KMS-11 (cell line): ENCODE data around the gene FAF1.
A peak's percentile ranks its signal among the peaks of the same experiment; 100 is the strongest.

Source experiments
- H2AFZ ChIP-seq: fragments of 200-600 bp; sonication (generic); 2 replicates; pipeline ENCODE4 v1.6.1; 2016; ENCODE audit warnings: antibody characterized with exemption, mixed run types, low read depth
- H3K27ac ChIP-seq: fragments of 200-600 bp; sonication (generic); 2 replicates; pipeline ENCODE4 v1.6.1; 2016; ENCODE audit warnings: mild to moderate bottlenecking, mixed run types
- H3K27me3 ChIP-seq: fragments of 200-600 bp; sonication (generic); 2 replicates; pipeline ENCODE4 v1.6.1; 2017; ENCODE audit warnings: mild to moderate bottlenecking, low read depth, mixed run types, moderate library complexity; ENCODE audit not compliant: insufficient read depth
- H3K36me3 ChIP-seq: fragments of 200-600 bp; sonication (generic); 2 replicates; pipeline ENCODE4 v1.6.1; 2017; ENCODE audit warnings: mild to moderate bottlenecking, mixed run types; ENCODE audit not compliant: insufficient read depth
- H3K4me1 ChIP-seq: fragments of 200-600 bp; sonication (generic); 2 replicates; pipeline ENCODE4 v1.6.1; 2016; ENCODE audit warnings: mild to moderate bottlenecking, low read depth, mixed run types; ENCODE audit not compliant: poor library complexity, severe bottlenecking
- H3K4me2 ChIP-seq: fragments of 200-600 bp; sonication (generic); 2 replicates; pipeline ENCODE4 v1.7.0; 2016; ENCODE audit warnings: mild to moderate bottlenecking, mixed run types
- H3K4me3 ChIP-seq: fragments of 200-600 bp; sonication (generic); IDR thresholded peaks from 2 replicates; pipeline ENCODE4 v1.6.1; 2017; ENCODE audit warnings: low read depth, low read length, mixed read lengths; ENCODE audit not compliant: insufficient read depth
- H3K79me2 ChIP-seq: fragments of 200-600 bp; sonication (generic); 2 replicates; pipeline ENCODE4 v1.6.1; 2016; ENCODE audit warnings: low read depth, mixed run types; ENCODE audit not compliant: insufficient read depth
- H3K9ac ChIP-seq: fragments of 200-600 bp; sonication (generic); 2 replicates; pipeline ENCODE4 v1.6.1; 2016; ENCODE audit warnings: mild to moderate bottlenecking, mixed run types
- H4K20me1 ChIP-seq: fragments of 200-600 bp; sonication (generic); 2 replicates; pipeline ENCODE4 v1.6.1; 2016; ENCODE audit warnings: mild to moderate bottlenecking, mixed run types; ENCODE audit not compliant: insufficient read depth
- CTCF ChIP-seq: fragments of 200-600 bp; sonication (generic); conservative IDR thresholded peaks from 2 replicates; pipeline ENCODE4 v1.6.1; 2017; ENCODE audit warnings: low read depth, mild to moderate bottlenecking, antibody characterized with exemption, low read length, moderate library complexity, mixed read lengths

Gene FAF1

GRCh38 chr1:50985094-50985493, 25.0 kb upstream of the FAF1 start:
- no peaks in the 10 kb centered on the region for H3K36me3 ChIP-seq
- no peak overlapping the region for H3K4me3 ChIP-seq
- TF ChIP-seq CTCF, result no peak
- peak overlapping the region; percentile 99; the same call in 1 of the 2 replicates for H3K27ac ChIP-seq
- peaks cover 8% of the 10 kb centered on the region for H3K4me1 ChIP-seq
- H4K20me1 ChIP-seq, result no peaks in the 10 kb centered on the region
- H3K4me2 ChIP-seq, result peak overlapping the region; percentile 54
- H2AFZ ChIP-seq, result no peak overlapping the region
- no peaks in the 10 kb centered on the region for H3K27me3 ChIP-seq
- peaks cover 73% of the 10 kb centered on the region for H3K79me2 ChIP-seq
- peak overlapping the region; percentile 97; the same call in 1 of the 2 replicates for H3K9ac ChIP-seq

GRCh38 chr1:50983219-50983802, 23.2 kb upstream of the FAF1 start:
- Histone ChIP-seq H4K20me1 (no peaks in the 10 kb centered on the region), H3K4me3 (no peak overlapping the region), H3K27me3 (no peaks in the 10 kb centered on the region)

GRCh38 chr1:50982611-50983010, 22.5 kb upstream of the FAF1 start:
- Histone ChIP-seq H4K20me1 (no peaks in the 10 kb centered on the region), H3K36me3 (no peaks in the 10 kb centered on the region), H3K4me3 (no peak overlapping the region), H3K27ac (peak overlapping the region; percentile 99), H3K9ac (peak overlapping the region; percentile 97), H3K4me1 (peaks cover 8% of the 10 kb centered on the region), H3K4me2 (peak overlapping the region; percentile 76), H2AFZ (no peak overlapping the region), H3K79me2 (peaks cover 83% of the 10 kb centered on the region), H3K27me3 (no peaks in the 10 kb centered on the region)
- TF ChIP-seq CTCF, result no peak

More at GRCh38 chr1:50983219-50983802, 23.2 kb upstream of the FAF1 start:
- Histone ChIP-seq H3K27ac (peak overlapping the region; percentile 99), H3K9ac (peak overlapping the region; percentile 97), H3K4me1 (peaks cover 8% of the 10 kb centered on the region), H3K36me3 (no peaks in the 10 kb centered on the region), H3K79me2 (peaks cover 85% of the 10 kb centered on the region), H2AFZ (no peak overlapping the region), H3K4me2 (peak overlapping the region; percentile 76)
- no peak for TF ChIP-seq CTCF

GRCh38 chr1:50981741-50982140, 21.7 kb upstream of the FAF1 start:
- no peak for TF ChIP-seq CTCF
- Histone ChIP-seq H3K27ac (peak overlapping the region; percentile 99), H3K79me2 (peaks cover 87% of the 10 kb centered on the region), H3K4me1 (peaks cover 8% of the 10 kb centered on the region), H4K20me1 (no peaks in the 10 kb centered on the region), H3K9ac (peak overlapping the region; percentile 97), H2AFZ (no peak overlapping the region), H3K4me3 (no peak overlapping the region), H3K27me3 (no peaks in the 10 kb centered on the region), H3K4me2 (peak overlapping the region; percentile 76), H3K36me3 (no peaks in the 10 kb centered on the region)
